CD8-positive, alpha-beta memory T cell (primary cell): Measurements from ENCODE around the gene UMAD1. TPM values are rescaled to one million over a fixed set of nuclear protein-coding genes. Genes with fewer than 3 reads are reported as not detected.
A peak's percentile ranks its signal among the peaks of the same experiment; 100 is the strongest.

Experiments
- CTCF ChIA-PET: fragments of 350-600 bp; sonication (Branson Sonifier 250); formaldehyde crosslinking; loops from one replicate; lab custom pipeline; 2021; ENCODE audit warnings: antibody characterized with exemption; lab: Charles Lee
- POLR2A ChIA-PET: fragments of 350-600 bp; sonication (Branson Sonifier 250); formaldehyde crosslinking; loops from one replicate; lab custom pipeline; 2021; ENCODE audit warnings: antibody characterized with exemption; lab: Charles Lee
- DNase-seq, 5 donors: peaks; one replicate each; pipeline versions ENCODE4 v3.0.0 to v3.0.0-alpha.2; 2020 to 2022; ENCODE audit warnings: mixed read lengths in 1 of 5
- H3K27ac ChIP-seq: one replicate; pipeline ENCODE4 v1.7.0; 2013; ENCODE audit warnings: low read depth, mild to moderate bottlenecking, low read length, moderate library complexity
- H3K27me3 ChIP-seq: 2 replicates; pipeline ENCODE4 v1.7.0; 2013; ENCODE audit warnings: low read length, mild to moderate bottlenecking; ENCODE audit not compliant: insufficient read depth, poor library complexity, severe bottlenecking
- H3K36me3 ChIP-seq: 2 replicates; pipeline ENCODE4 v1.7.0; 2013; ENCODE audit warnings: mild to moderate bottlenecking, low read length, moderate library complexity; ENCODE audit not compliant: insufficient read depth
- H3K4me1 ChIP-seq: 2 replicates; pipeline ENCODE4 v1.7.0; 2013; ENCODE audit warnings: mild to moderate bottlenecking, low read length, moderate library complexity; ENCODE audit not compliant: insufficient read depth
- H3K4me3 ChIP-seq: 2 replicates; pipeline ENCODE4 v1.7.0; 2013; ENCODE audit warnings: mild to moderate bottlenecking, low read length
- H3K9me3 ChIP-seq: 2 replicates; pipeline ENCODE4 v1.7.0; 2013; ENCODE audit warnings: mild to moderate bottlenecking, low read length
- H3K27ac Mint-ChIP-seq, 8 donors: one replicate each; pipeline ENCODE4 v1.8.0; 2020 to 2021; ENCODE audit warnings: mixed read lengths in 8 of 8, mild to moderate bottlenecking in 6 of 8, inconsistent platforms in 3 of 8, moderate library complexity in 3 of 8
- H3K27me3 Mint-ChIP-seq, 2 donors: one replicate each; pipeline ENCODE4 v1.8.0; 2020 to 2021; ENCODE audit warnings: mixed read lengths in 2 of 2, mild to moderate bottlenecking in 1 of 2, moderate library complexity in 1 of 2
- H3K36me3 Mint-ChIP-seq, 3 donors: one replicate each; pipeline ENCODE4 v1.8.0; 2020 to 2021; ENCODE audit warnings: mixed read lengths in 3 of 3, inconsistent platforms in 1 of 3, mild to moderate bottlenecking in 1 of 3
- H3K4me1 Mint-ChIP-seq, 3 donors: one replicate each; pipeline ENCODE4 v1.8.0; 2020 to 2021; ENCODE audit warnings: mixed read lengths in 3 of 3, inconsistent platforms in 1 of 3, mild to moderate bottlenecking in 1 of 3
- H3K4me3 Mint-ChIP-seq, 7 donors: one replicate each; pipeline ENCODE4 v1.8.0; 2020 to 2021; ENCODE audit warnings: mixed read lengths in 7 of 7, mild to moderate bottlenecking in 6 of 7, moderate library complexity in 4 of 7, inconsistent platforms in 2 of 7
- H3K9me3 Mint-ChIP-seq, 5 donors: one replicate each; pipeline ENCODE4 v1.8.0; 2020 to 2022; ENCODE audit warnings: mixed read lengths in 5 of 5, mild to moderate bottlenecking in 3 of 5, moderate library complexity in 2 of 5, inconsistent platforms in 1 of 5
- polyA plus RNA-seq: library from polyadenylated mRNA; unstranded; fragments of 300-500 nt; fragmentation: Illumina TruSeq; gene quantifications from one replicate; pipeline ENCODE4 v1.2.3, GENCODE V29; 2021
- total RNA-seq, 2 experiments: library from RNA; stranded (reverse); gene quantifications; one replicate each; pipeline ENCODE4 v1.2.3, GENCODE V29; 2021

The UMAD1 gene
- total and polyA plus RNA-seq, 3 experiments from 2014 or later, result 13.5 to 27.4 (median 14.8) TPM

GRCh38 chr7:7789551-7789988, 149.0 kb downstream of the UMAD1 start:
- no peaks in the 10 kb centered on the region for H3K27me3 Mint-ChIP-seq
- Histone ChIP-seq H3K36me3 (no peaks in the 10 kb centered on the region), H3K27me3 (no peaks in the 10 kb centered on the region), H3K4me3 (no peak overlapping the region), H3K4me1 (no peaks in the 10 kb centered on the region), H3K9me3 (no peaks in the 10 kb centered on the region), H3K27ac (no peak overlapping the region)
- peaks cover 0 to 2% (median 0%) of the 10 kb centered on the region in 5 donors for H3K9me3 Mint-ChIP-seq
- peaks cover 0 to 8% (median 5%) of the 10 kb centered on the region in 3 donors for H3K4me1 Mint-ChIP-seq
- no peak overlapping the region for H3K27ac Mint-ChIP-seq
- H3K36me3 Mint-ChIP-seq, result peaks cover 15 to 33% (median 28%) of the 10 kb centered on the region in 3 donors
- POLR2A ChIA-PET, result no interaction called here
- H3K4me3 Mint-ChIP-seq, result no peak overlapping the region
- DNase-seq, result no peak
- CTCF ChIA-PET, result no interaction called here

GRCh38 chr7:7790041-7790741, 149.6 kb downstream of the UMAD1 start:
- Histone ChIP-seq H3K27me3 (no peaks in the 10 kb centered on the region), H3K4me3 (no peak overlapping the region), H3K36me3 (no peaks in the 10 kb centered on the region), H3K27ac (no peak overlapping the region), H3K9me3 (no peaks in the 10 kb centered on the region), H3K4me1 (no peaks in the 10 kb centered on the region)
- H3K4me1 Mint-ChIP-seq, result peaks cover 0 to 5% (median 5%) of the 10 kb centered on the region in 3 donors
- no peaks in the 10 kb centered on the region for H3K27me3 Mint-ChIP-seq
- ChIA-PET CTCF (interaction anchor here (1.5 kb wide), 1 partner anchor 15 kb away, joined by 3 read pairs; no protein-coding TSS in a partner anchor), POLR2A (no interaction called here)
- no peak for DNase-seq
- H3K9me3 Mint-ChIP-seq, result peaks cover 0 to 2% (median 0%) of the 10 kb centered on the region in 5 donors
- peak overlapping the region in 1 of 8 donors; percentile 15 for H3K27ac Mint-ChIP-seq
- no peak overlapping the region for H3K4me3 Mint-ChIP-seq
- peaks cover 15 to 35% (median 28%) of the 10 kb centered on the region in 3 donors for H3K36me3 Mint-ChIP-seq

GRCh38 chr7:7791523-7791922, 151.0 kb downstream of the UMAD1 start:
- Mint-ChIP-seq H3K36me3 (peaks cover 23 to 45% (median 37%) of the 10 kb centered on the region in 3 donors), H3K9me3 (peaks cover 0 to 2% (median 0%) of the 10 kb centered on the region in 5 donors), H3K27ac (no peak overlapping the region), H3K4me1 (peaks cover 0 to 12% (median 4%) of the 10 kb centered on the region in 3 donors), H3K4me3 (no peak overlapping the region), H3K27me3 (no peaks in the 10 kb centered on the region)
- no peak overlapping the region for H3K27ac ChIP-seq
- H3K4me3 ChIP-seq, result no peak overlapping the region
- ChIA-PET CTCF (interaction anchor here (1.5 kb wide), 1 partner anchor 14 kb away, joined by 3 read pairs; no protein-coding TSS in a partner anchor), POLR2A (no interaction called here)
- DNase-seq, result no peak
- no peaks in the 10 kb centered on the region for H3K36me3 ChIP-seq
- H3K4me1 ChIP-seq, result no peaks in the 10 kb centered on the region
- no peaks in the 10 kb centered on the region for H3K9me3 ChIP-seq
- H3K27me3 ChIP-seq, result no peaks in the 10 kb centered on the region

GRCh38 chr7:7792056-7792455, 151.5 kb downstream of the UMAD1 start:
- H3K27ac ChIP-seq, result no peak overlapping the region
- Mint-ChIP-seq H3K36me3 (peaks cover 26 to 50% (median 41%) of the 10 kb centered on the region in 3 donors), H3K27me3 (no peaks in the 10 kb centered on the region), H3K4me1 (peaks cover 0 to 12% (median 4%) of the 10 kb centered on the region in 3 donors), H3K27ac (no peak overlapping the region), H3K9me3 (peaks cover 0 to 6% (median 0%) of the 10 kb centered on the region in 5 donors), H3K4me3 (no peak overlapping the region)
- H3K4me1 ChIP-seq, result no peaks in the 10 kb centered on the region
- no peaks in the 10 kb centered on the region for H3K27me3 ChIP-seq
- POLR2A ChIA-PET, result no interaction called here
- H3K4me3 ChIP-seq, result no peak overlapping the region
- H3K9me3 ChIP-seq, result no peaks in the 10 kb centered on the region
- no peak for DNase-seq
- CTCF ChIA-PET, result interaction anchor here (1.5 kb wide), 1 partner anchor 13 kb away, joined by 3 read pairs; no protein-coding TSS in a partner anchor
- no peaks in the 10 kb centered on the region for H3K36me3 ChIP-seq

- H3K36me3 Mint-ChIP-seq, result peaks cover 29 to 58% (median 52%) of the 10 kb centered on the region in 3 donors
- Histone ChIP-seq H3K36me3 (no peaks in the 10 kb centered on the region), H3K4me1 (no peaks in the 10 kb centered on the region), H3K9me3 (no peaks in the 10 kb centered on the region), H3K4me3 (no peak overlapping the region), H3K27ac (no peak overlapping the region), H3K27me3 (no peaks in the 10 kb centered on the region)
- peaks cover 0 to 6% (median 0%) of the 10 kb centered on the region in 5 donors for H3K9me3 Mint-ChIP-seq
- POLR2A ChIA-PET, result no interaction called here
- no peak overlapping the region for H3K27ac Mint-ChIP-seq
- H3K27me3 Mint-ChIP-seq, result no peaks in the 10 kb centered on the region
- DNase-seq, result no peak
- H3K4me3 Mint-ChIP-seq, result no peak overlapping the region
- peaks cover 0 to 12% (median 4%) of the 10 kb centered on the region in 3 donors for H3K4me1 Mint-ChIP-seq
- CTCF ChIA-PET, result no interaction called here
These were observed 152.7 kb downstream of the UMAD1 start for GRCh38 chr7:7793249-7793648.

- Mint-ChIP-seq H3K9me3 (peaks cover 0 to 6% (median 0%) of the 10 kb centered on the region in 5 donors), H3K4me3 (no peak overlapping the region), H3K4me1 (peaks cover 0 to 12% (median 4%) of the 10 kb centered on the region in 3 donors), H3K27me3 (no peaks in the 10 kb centered on the region), H3K36me3 (peaks cover 29 to 61% (median 52%) of the 10 kb centered on the region in 3 donors), H3K27ac (peak overlapping the region in 2 of 8 donors; percentile 21 to 23)
- CTCF ChIA-PET, result no interaction called here
- H3K4me3 ChIP-seq, result no peak overlapping the region
- no peaks in the 10 kb centered on the region for H3K4me1 ChIP-seq
- H3K27ac ChIP-seq, result no peak overlapping the region
- no peaks in the 10 kb centered on the region for H3K9me3 ChIP-seq
- POLR2A ChIA-PET, result no interaction called here
- H3K36me3 ChIP-seq, result no peaks in the 10 kb centered on the region
- no peaks in the 10 kb centered on the region for H3K27me3 ChIP-seq
- DNase-seq, result no peak
These were observed 153.4 kb downstream of the UMAD1 start for GRCh38 chr7:7793921-7794320.

- H3K4me3 Mint-ChIP-seq, result no peak overlapping the region
- Histone ChIP-seq H3K4me3 (no peak overlapping the region), H3K27me3 (no peaks in the 10 kb centered on the region), H3K27ac (no peak overlapping the region), H3K4me1 (no peaks in the 10 kb centered on the region), H3K36me3 (no peaks in the 10 kb centered on the region), H3K9me3 (no peaks in the 10 kb centered on the region)
- no peak for DNase-seq
- no peaks in the 10 kb centered on the region for H3K27me3 Mint-ChIP-seq
- ChIA-PET POLR2A (interaction anchor here (0.6 kb wide), 1 partner anchor 12 kb away, joined by 3 read pairs; no protein-coding TSS in a partner anchor), CTCF (no interaction called here)
- H3K27ac Mint-ChIP-seq, result peak overlapping the region in 1 of 8 donors; percentile 11
- H3K36me3 Mint-ChIP-seq, result peaks cover 28 to 58% (median 47%) of the 10 kb centered on the region in 3 donors
- peaks cover 0 to 6% (median 0%) of the 10 kb centered on the region in 5 donors for H3K9me3 Mint-ChIP-seq
- peaks cover 0 to 7% (median 4%) of the 10 kb centered on the region in 3 donors for H3K4me1 Mint-ChIP-seq
These were observed 154.7 kb downstream of the UMAD1 start for GRCh38 chr7:7795203-7795602.

GRCh38 chr7:7795630-7796121, 155.1 kb downstream of the UMAD1 start:
- Mint-ChIP-seq H3K27me3 (no peaks in the 10 kb centered on the region), H3K27ac (no peak overlapping the region), H3K9me3 (peaks cover 0 to 6% (median 0%) of the 10 kb centered on the region in 5 donors), H3K4me3 (no peak overlapping the region), H3K36me3 (peaks cover 28 to 57% (median 47%) of the 10 kb centered on the region in 3 donors), H3K4me1 (peaks cover 0 to 7% (median 4%) of the 10 kb centered on the region in 3 donors)
- no peaks in the 10 kb centered on the region for H3K4me1 ChIP-seq
- no peak overlapping the region for H3K4me3 ChIP-seq
- CTCF ChIA-PET, result no interaction called here
- H3K27ac ChIP-seq, result no peak overlapping the region
- DNase-seq, result no peak
- POLR2A ChIA-PET, result no interaction called here
- no peaks in the 10 kb centered on the region for H3K9me3 ChIP-seq
- H3K27me3 ChIP-seq, result no peaks in the 10 kb centered on the region
- H3K36me3 ChIP-seq, result no peaks in the 10 kb centered on the region
